Activated naive CD8-positive, alpha-beta T cell treated with anti-CD3 and anti-CD28 coated beads, Interleukin-2, amount 50 U/mL, for 16 hours (primary cell): ENCODE data around the gene GPR52.
"Not testable (repeated sequence)": the region's sequence is repeated elsewhere in the genome, so short reads cannot be mapped to it uniquely, and the experiment has no call there.

Source experiments
- DNase-seq: peaks from one replicate; pipeline ENCODE4 v3.0.0-alpha.2; 2020; ENCODE audit warnings: low read depth, low spot score

GPR52 gene, protein sequence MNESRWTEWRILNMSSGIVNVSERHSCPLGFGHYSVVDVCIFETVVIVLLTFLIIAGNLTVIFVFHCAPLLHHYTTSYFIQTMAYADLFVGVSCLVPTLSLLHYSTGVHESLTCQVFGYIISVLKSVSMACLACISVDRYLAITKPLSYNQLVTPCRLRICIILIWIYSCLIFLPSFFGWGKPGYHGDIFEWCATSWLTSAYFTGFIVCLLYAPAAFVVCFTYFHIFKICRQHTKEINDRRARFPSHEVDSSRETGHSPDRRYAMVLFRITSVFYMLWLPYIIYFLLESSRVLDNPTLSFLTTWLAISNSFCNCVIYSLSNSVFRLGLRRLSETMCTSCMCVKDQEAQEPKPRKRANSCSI

GRCh38 chr1:174447866-174448530, at the start of gene GPR52:
TSS of gene GPR52 (plus strand) at chr1:174447964. CDS start at chr1:174448112, 148 bp downstream.
- DNase-seq = no peak

GRCh38 chr1:174398246-174398645, 49.5 kb upstream of the GPR52 start:
- no peak for DNase-seq

DNA sequence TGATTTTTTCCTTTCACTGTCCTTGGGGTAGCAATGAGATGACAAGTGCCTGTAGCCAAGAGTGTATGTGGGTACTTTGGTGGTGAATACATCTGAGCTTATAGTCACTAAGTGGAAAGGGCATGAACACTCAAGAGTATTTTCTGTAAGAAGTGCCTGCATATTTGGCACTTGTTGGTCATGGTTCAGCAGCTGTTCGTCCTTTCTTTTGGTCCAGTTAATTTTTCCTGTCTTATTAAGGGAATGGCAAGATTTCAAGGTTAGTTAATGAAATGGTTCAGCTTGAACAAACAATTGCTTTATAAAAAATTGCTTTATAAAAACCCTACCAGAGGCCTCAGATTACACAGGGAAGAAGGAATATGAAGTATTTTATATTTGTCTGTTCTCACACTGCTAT, 48.6 kb upstream of the GPR52 start:
- DNase-seq = no peak

- no peak for DNase-seq
Measured at GRCh38 chr1:174401075-174401474, 46.7 kb upstream of the GPR52 start.

GRCh38 chr1:174405219-174405618, 42.5 kb upstream of the GPR52 start:
- DNase-seq = no peak

DNA sequence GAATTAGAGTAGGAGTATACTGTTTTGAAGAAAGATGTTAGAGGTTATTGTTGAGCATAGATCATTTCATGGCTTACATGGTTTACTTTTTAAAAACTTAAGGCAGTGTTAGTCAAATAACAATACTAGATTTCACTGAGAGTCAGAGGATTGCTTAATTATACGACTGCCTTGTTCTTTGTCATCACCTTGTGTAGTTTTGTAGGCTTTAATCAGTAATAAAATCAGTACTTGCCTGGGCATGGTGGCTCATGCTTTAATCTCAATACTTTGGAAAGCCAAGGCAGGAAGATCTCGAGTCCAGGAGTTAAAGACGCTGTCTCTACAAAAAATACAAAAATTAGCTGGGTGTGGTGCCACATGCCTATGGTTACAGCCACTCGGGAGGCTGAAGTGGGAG, 41.3 kb upstream of the GPR52 start:
- no peak for DNase-seq

- DNase-seq = no peak
Measured at GRCh38 chr1:174407665-174408064, 40.1 kb upstream of the GPR52 start.

DNA sequence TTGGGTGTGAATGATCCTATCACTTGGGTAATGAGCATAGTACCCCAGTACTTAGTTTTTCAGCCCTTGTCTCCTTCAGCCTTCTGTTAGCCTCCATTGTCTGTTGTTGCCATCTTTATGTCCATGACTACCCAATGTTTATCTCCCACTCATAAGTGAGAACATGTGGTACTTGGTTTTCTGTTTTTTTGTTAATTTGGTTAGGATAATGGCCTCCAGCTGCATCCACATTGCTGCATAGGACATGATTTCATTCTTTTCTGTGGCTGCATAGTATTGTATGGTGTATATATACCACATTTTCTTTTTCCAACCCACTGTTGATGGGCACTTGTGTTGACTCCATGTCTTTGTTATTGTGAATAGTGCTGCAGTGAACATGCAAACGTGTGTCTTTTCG, 39.6 kb upstream of the GPR52 start:
- no peak for DNase-seq

GRCh38 chr1:174409801-174410200, 38.0 kb upstream of the GPR52 start:
- not testable (repeated sequence) for DNase-seq

GRCh38 chr1:174413632-174414031, 34.1 kb upstream of the GPR52 start:
- no peak for DNase-seq

GRCh38 chr1:174414203-174414602, 33.6 kb upstream of the GPR52 start:
- DNase-seq = no peak

DNA sequence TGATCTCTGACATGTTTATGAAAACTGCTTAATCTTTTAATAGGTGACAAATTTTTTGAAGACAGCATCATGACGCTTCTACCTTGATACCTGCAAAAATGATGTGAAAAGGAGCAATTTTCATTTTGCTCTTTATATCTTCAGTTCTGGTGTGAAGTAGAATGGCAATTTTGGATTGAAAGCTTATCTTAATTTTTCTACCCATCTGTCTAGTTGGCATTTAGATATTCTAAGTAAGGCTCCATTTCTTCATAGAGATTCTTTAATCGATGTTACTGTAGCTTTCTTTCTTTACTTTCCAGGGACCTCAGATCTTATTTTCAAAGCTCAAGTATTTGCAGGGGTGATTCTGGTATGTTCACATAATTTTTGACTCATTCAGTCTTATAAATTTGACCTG, 32.3 kb upstream of the GPR52 start:
- no peak for DNase-seq

- no peak for DNase-seq
Measured at GRCh38 chr1:174417921-174418320, 29.8 kb upstream of the GPR52 start.

- DNase-seq = no peak
Measured at GRCh38 chr1:174425121-174425520, 22.6 kb upstream of the GPR52 start.

- no peak for DNase-seq
Measured at GRCh38 chr1:174426153-174426552, 21.6 kb upstream of the GPR52 start.

DNA sequence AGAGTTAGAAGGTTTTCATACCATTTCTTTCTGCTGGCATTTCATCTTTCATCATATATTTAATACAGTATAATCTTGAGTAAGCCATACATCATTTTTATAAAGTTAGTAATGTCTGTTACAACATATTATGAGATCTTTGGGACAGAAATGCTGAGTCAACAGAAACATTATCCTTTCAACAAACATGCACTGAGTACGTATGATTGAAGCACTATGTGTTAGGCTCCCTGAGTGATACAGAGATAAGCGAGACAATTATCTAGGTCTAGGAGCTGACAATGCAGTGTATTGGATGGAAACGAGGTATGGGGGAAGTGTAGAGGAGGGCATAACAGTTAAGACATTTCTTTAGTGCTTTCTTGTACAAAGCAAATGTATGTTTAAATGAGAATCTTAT, 19.7 kb upstream of the GPR52 start:
- no peak for DNase-seq

GRCh38 chr1:174428739-174429138, 19.0 kb upstream of the GPR52 start:
- no peak for DNase-seq

GRCh38 chr1:174433451-174433850, 14.3 kb upstream of the GPR52 start:
- DNase-seq = no peak

- DNase-seq = no peak
Measured at GRCh38 chr1:174445351-174445750, 2.4 kb upstream of the GPR52 start.

DNA sequence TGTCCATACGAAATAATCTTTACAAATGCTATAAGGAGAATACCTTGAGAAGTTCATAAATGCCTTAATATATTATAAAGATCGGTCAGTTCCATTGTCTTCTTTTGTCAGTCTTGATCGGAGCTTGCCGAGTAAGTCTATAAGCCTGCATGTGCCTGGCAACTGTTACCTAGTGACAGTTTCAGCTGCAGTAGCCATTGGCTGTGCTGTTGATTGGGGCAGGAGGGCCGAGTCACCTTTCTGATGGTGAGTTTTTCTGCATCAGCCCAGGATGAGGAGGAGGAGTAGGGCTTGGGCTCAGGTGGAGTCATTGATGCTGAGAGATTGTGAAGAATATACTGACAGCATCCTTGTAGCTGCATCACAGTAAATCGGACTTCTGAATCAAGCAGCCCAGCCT, 1.9 kb upstream of the GPR52 start:
- no peak for DNase-seq

- no peak for DNase-seq
Measured at GRCh38 chr1:174448531-174448883, 743 bp downstream of the GPR52 start.

DNA sequence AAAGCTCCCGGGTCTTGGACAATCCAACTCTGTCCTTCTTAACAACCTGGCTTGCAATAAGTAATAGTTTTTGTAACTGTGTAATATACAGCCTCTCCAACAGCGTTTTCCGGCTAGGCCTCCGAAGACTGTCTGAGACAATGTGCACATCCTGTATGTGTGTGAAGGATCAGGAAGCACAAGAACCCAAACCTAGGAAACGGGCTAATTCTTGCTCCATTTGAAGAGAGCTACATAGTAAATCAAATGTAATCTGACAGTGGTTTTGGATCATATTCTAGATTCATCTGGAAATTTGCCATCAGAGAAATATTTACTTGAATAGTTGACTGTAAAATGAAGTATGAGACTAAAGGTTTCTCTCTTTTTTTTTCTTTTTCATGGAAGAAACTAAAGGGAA, 1.2 kb downstream of the GPR52 start:
- no peak for DNase-seq

DNA sequence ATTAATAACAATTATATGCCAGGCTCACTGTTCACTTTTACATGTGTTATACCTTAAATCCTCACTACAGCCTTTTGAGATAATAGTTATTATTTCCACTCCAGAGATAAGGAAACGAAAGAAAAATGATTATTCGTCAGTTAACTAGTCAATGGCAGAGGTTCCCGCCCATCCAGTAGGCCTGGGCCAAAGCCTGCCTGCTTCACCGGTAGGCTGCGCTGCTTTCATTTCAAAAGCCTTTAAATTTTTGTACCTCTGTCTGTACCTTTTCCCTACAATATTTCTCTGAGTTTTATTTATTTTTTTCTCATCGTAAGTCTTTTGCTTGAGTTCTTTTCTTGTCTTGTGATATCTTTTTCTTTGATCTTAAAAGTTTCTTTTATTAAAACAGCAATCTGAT, 3.6 kb downstream of the GPR52 start:
- DNase-seq = no peak
